ENCODE measurements around the gene ARHGEF37. TPM values are rescaled to one million over a fixed set of nuclear protein-coding genes. Genes with fewer than 3 reads are reported as not detected.
"Not testable (repeated sequence)": the region's sequence is repeated elsewhere in the genome, so short reads cannot be mapped to it uniquely, and the experiment has no call there.

The ARHGEF37 gene, protein sequence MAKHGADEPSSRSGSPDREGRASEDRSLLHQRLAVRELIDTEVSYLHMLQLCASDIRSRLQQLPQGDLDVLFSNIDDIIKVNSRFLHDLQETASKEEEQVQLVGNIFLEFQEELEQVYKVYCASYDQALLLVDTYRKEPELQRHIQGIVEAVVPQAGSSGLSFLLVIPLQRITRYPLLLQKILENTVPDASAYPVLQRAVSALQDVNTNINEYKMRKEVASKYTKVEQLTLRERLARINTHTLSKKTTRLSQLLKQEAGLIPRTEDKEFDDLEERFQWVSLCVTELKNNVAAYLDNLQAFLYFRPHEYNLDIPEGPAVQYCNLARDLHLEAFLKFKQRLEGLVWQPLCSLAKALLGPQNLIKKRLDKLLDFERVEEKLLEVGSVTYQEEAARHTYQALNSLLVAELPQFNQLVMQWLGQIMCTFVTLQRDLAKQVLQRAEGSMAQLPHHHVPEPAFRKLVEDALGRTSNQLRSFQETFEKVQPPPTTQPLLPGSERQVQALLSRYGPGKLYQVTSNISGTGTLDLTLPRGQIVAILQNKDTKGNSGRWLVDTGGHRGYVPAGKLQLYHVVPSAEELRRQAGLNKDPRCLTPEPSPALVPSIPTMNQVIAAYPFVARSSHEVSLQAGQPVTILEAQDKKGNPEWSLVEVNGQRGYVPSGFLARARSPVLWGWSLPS
- total RNA-seq (2022) (0.70 and 0.86 TPM in 2 replicates), Bru-seq, nascent RNA (percentile 23 among the genes with signal in this experiment), BruChase-seq, experiment 1, labeled RNA remaining after a 2-hour chase (percentile 19 among the genes with signal in this experiment), BruChase-seq, experiment 2, labeled RNA remaining after a 6-hour chase (percentile 19 among the genes with signal in this experiment)
- long read RNA-seq, partial matches to known transcripts, result 0 of 1 reads
- long read RNA-seq, other reads (novel, unspliced or antisense), result 1 of 1 reads

DNA sequence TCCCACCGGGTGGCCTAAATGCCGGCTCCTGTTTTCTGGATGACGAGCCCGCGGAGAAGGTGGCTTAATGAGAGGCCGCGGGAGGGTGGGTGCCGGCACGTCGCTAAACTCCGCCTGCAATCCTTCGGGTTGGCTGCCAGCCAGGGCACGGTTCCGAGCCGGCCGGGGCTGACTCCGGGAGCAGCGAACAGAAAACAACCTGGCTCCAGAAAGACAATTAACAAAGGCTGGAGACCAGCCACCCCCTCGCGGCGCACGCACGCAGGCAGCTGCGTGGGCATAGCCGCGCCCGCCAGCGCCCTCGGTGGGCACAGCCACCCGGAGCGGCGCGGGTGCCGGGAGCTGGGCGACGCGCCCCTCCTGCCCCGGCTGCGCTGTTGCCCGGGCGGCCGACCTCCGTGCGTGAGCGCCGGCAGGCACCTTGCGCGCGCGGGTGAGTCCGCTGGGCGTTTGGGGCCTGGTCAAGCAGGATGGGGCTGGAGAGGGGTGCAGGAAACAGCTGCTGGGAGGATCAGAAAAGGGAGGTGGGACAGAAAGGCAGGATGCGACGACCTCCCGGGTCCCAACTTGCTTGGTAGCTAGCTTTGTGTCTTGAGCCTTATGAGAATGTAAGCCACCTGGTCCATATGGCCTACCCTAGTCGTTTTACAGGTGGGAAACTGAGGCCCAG lies at the start of gene ARHGEF37:
ARHGEF37 (plus strand) TSS at position 307 of the 670 bp plus-strand sequence. CDS start 16,272 bp downstream, outside the sequence.
- Mint-ChIP-seq H3K4me1 (ENCODE audit: low read depth, unreplicated experiment) (no peaks in the 10 kb centered on the region), H3K4me3 (ENCODE audit: unreplicated experiment) (peak within 1 kb of the TSS; percentile 66), H3K27ac (ENCODE audit: unreplicated experiment) (no peak within 1 kb of the TSS), H3K9me3 (ENCODE audit: unreplicated experiment) (no peaks in the 10 kb centered on the region), H3K27me3 (ENCODE audit: insufficient read depth, unreplicated experiment) (no peaks in the 10 kb centered on the region), H3K36me3 (ENCODE audit: insufficient read depth, unreplicated experiment) (no peaks in the 10 kb centered on the region)
- TF ChIP-seq CTCF (IDR thresholded peaks at IDR 0.05; ENCODE audit: insufficient read depth in 1 of 2, low read depth in 1 of 2, low read length in 1 of 2, severe bottlenecking in 1 of 2, unreplicated experiment in 1 of 2), result no peak
- Histone ChIP-seq H3K36me3 (ENCODE audit: control insufficient read depth, insufficient read depth, low read length) (no peaks in the 10 kb centered on the region), H3K4me3 (ENCODE audit: low read depth, low read length) (peak within 1 kb of the TSS; percentile 34), H3K9me3 (no peaks in the 10 kb centered on the region), H3K27me3 (replicated peaks; ENCODE audit: control insufficient read depth, insufficient read depth, low read length) (no peaks in the 10 kb centered on the region), H3K4me1 (peaks cover 3% of the 10 kb centered on the region; the same call in 1 of the 2 replicates)
- BruUV-seq (replicated peaks), result no TSS peak
- intact Hi-C loops (cut with micrococcal nuclease; ENCODE audit: unreplicated experiment), result no loop called here
- DNase-seq, result peak in 1 of 2 experiments; percentile 36
- POLR2A ChIA-PET, result no interaction called here
- CTCF ChIA-PET, result interaction anchor here (1.1 to 1.2 kb wide), 2 partner anchors 37 to 39 kb away, joined by 3 to 4 read pairs; no protein-coding TSS in a partner anchor

DNA sequence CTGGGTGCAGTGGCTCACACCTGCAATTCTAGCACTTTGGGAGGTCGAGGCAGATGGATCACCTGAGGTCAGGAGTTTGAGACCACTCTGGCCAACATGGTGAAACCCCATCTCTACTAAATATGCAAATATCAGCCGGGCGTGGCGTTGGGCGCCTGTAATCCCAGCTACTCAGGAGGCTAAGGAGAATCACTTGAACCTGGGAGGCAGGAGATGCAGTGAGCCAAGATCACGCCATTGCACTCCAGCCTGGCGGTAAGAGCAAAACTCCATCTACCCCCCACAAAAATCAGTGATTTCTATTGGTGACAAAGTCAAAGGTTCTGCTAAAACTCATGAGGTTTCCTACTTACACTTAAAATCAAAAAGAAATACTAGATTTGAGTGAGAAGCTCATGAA lies 48.9 kb upstream of the ARHGEF37 start:
- H3K9me3 Mint-ChIP-seq (ENCODE audit: unreplicated experiment), result no peaks in the 10 kb centered on the region
- Histone ChIP-seq H3K36me3 (ENCODE audit: control insufficient read depth, insufficient read depth, low read length) (no peaks in the 10 kb centered on the region), H3K4me1 (peaks cover 14% of the 10 kb centered on the region), H3K4me3 (ENCODE audit: low read depth, low read length) (no peak overlapping the region), H3K27me3 (replicated peaks; ENCODE audit: control insufficient read depth, insufficient read depth, low read length) (no peaks in the 10 kb centered on the region), H3K9me3 (no peaks in the 10 kb centered on the region)
- POLR2A ChIA-PET, result no interaction called here
- intact Hi-C loops (cut with micrococcal nuclease; ENCODE audit: unreplicated experiment), result no loop called here
- H3K27me3 Mint-ChIP-seq (ENCODE audit: insufficient read depth, unreplicated experiment), result no peaks in the 10 kb centered on the region
- no peak for DNase-seq
- no TSS peak for BruUV-seq (replicated peaks)
- no peak overlapping the region for H3K4me3 Mint-ChIP-seq (ENCODE audit: unreplicated experiment)
- H3K27ac Mint-ChIP-seq (ENCODE audit: unreplicated experiment), result no peak overlapping the region
- CTCF ChIA-PET, result no interaction called here
- no peak for TF ChIP-seq CTCF (IDR thresholded peaks at IDR 0.05; ENCODE audit: insufficient read depth in 1 of 2, low read depth in 1 of 2, low read length in 1 of 2, severe bottlenecking in 1 of 2, unreplicated experiment in 1 of 2)
- H3K36me3 Mint-ChIP-seq (ENCODE audit: insufficient read depth, unreplicated experiment), result peaks cover 42% of the 10 kb centered on the region
- peaks cover 46% of the 10 kb centered on the region for H3K4me1 Mint-ChIP-seq (ENCODE audit: low read depth, unreplicated experiment)

DNA sequence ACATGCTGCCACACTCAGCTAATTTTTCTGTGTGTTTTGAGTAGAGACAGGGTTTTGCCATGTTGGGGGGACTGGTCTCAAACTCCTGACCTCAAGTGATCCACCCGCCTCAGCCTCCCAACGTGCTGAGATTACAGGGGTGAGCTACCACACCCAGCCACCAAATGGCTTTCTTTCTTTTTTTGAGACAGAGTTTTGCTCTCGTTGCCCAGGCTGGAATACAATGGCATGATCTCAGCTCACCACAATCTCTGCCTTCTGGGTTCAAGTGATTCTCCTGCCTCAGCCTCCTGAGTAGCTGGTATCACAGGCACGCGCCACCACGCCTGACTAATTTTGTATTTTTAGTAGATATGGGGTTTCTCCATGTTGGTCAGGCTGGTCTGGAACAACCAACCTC lies 45.5 kb upstream of the ARHGEF37 start:
- intact Hi-C loops (cut with micrococcal nuclease; ENCODE audit: unreplicated experiment); H3K27me3 Mint-ChIP-seq (ENCODE audit: insufficient read depth, unreplicated experiment); H3K9me3 Mint-ChIP-seq (ENCODE audit: unreplicated experiment); CTCF ChIA-PET; POLR2A ChIA-PET; H3K36me3 ChIP-seq (ENCODE audit: control insufficient read depth, insufficient read depth, low read length); H3K4me1 ChIP-seq; BruUV-seq (replicated peaks); H3K4me3 ChIP-seq (ENCODE audit: low read depth, low read length); DNase-seq; H3K27me3 ChIP-seq (replicated peaks; ENCODE audit: control insufficient read depth, insufficient read depth, low read length); H3K4me3 Mint-ChIP-seq (ENCODE audit: unreplicated experiment); H3K27ac Mint-ChIP-seq (ENCODE audit: unreplicated experiment); H3K9me3 ChIP-seq: not testable (repeated sequence)
- H3K36me3 Mint-ChIP-seq (ENCODE audit: insufficient read depth, unreplicated experiment), result peaks cover 62% of the 10 kb centered on the region
- peaks cover 27% of the 10 kb centered on the region for H3K4me1 Mint-ChIP-seq (ENCODE audit: low read depth, unreplicated experiment)

All from Caco-2 (cell line).